Activated B cell treated with CpG ODN at 0.5 μM for 24 hours (primary cell): ENCODE measurements around the gene MRPL18. TPM values are rescaled to one million over a fixed set of nuclear protein-coding genes. Genes with fewer than 3 reads are reported as not detected.
A peak's percentile ranks its signal among the peaks of the same experiment; 100 is the strongest.

Experiments used
- ATAC-seq: fragments of 200-7000 bp; cut with Tn5 transposase; one replicate; pipeline ENCODE4 v1.10.0; 2021; ENCODE audit warnings: low read depth, mild to moderate bottlenecking, moderate library complexity
- CTCF ChIA-PET: fragments of 350-600 bp; sonication (Branson Sonifier 250); formaldehyde crosslinking; loops from one replicate; lab custom pipeline; 2021; ENCODE audit warnings: antibody characterized with exemption; lab: Charles Lee
- POLR2A ChIA-PET: fragments of 350-600 bp; sonication (Branson Sonifier 250); formaldehyde crosslinking; loops from one replicate; lab custom pipeline; 2021; ENCODE audit warnings: antibody characterized with exemption; lab: Charles Lee
- DNase-seq: peaks from one replicate; pipeline ENCODE4 v3.0.0; 2022
- H3K27ac Mint-ChIP-seq: one replicate; pipeline ENCODE4 v1.8.0; 2020; ENCODE audit warnings: mixed read lengths
- H3K27me3 Mint-ChIP-seq: one replicate; pipeline ENCODE4 v1.8.0; 2021; ENCODE audit warnings: mixed read lengths
- H3K36me3 Mint-ChIP-seq: one replicate; pipeline ENCODE4 v1.8.0; 2021; ENCODE audit warnings: low read depth, mixed read lengths
- H3K4me1 Mint-ChIP-seq: one replicate; pipeline ENCODE4 v1.8.0; 2021; ENCODE audit warnings: mixed read lengths
- H3K4me3 Mint-ChIP-seq: one replicate; pipeline ENCODE4 v1.8.0; 2020; ENCODE audit warnings: mild to moderate bottlenecking, mixed read lengths
- H3K9me3 Mint-ChIP-seq: one replicate; pipeline ENCODE4 v1.8.0; 2020; ENCODE audit warnings: mixed read lengths
- intact Hi-C: fragments of 100-400 bp; cut with micrococcal nuclease; formaldehyde crosslinking; loops from one replicate; pipeline ENCODE4 v1.15.1; 2024
- total RNA-seq: library from RNA; stranded (reverse); gene quantifications from 2 replicates; pipeline ENCODE4 v1.2.3, GENCODE V29; 2022
- TF ChIP-seq, protein P1 (sequence below): fragments of 200-600 bp; IDR thresholded peaks from one replicate; pipeline ENCODE4 v1.8.0; 2022; ENCODE audit warnings: antibody characterized with exemption, mild to moderate bottlenecking

MRPL18 gene
- total RNA-seq, 1 donor from 2014 or later, result 44.7 TPM

DNA sequence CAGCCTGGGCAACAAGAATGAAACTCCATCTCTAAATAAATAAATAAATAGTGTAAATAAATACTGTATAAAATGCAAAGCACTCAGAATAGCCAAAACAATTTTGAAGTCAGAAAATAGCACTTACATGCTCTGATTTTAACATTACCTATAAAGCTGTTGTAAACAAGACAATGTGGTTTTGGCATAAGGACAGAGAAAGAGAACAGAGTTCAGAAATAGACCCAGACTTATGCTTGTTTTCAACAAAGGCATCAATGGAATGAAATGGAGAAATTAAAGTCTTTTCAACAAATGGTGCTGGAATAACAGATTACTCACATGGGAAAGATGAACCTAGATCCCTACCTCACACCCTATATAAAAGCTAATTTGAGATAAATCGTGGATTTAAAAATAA, 18.1 kb upstream of the MRPL18 start:
- H3K4me1 Mint-ChIP-seq, result no peaks in the 10 kb centered on the region
- no peak overlapping the region for H3K4me3 Mint-ChIP-seq
- peaks cover 2% of the 10 kb centered on the region for H3K9me3 Mint-ChIP-seq
- ChIA-PET CTCF (no interaction called here), POLR2A (no interaction called here)
- no peak for ATAC-seq
- H3K27ac Mint-ChIP-seq, result no peak overlapping the region
- intact Hi-C loops, result no loop called here
- TF ChIP-seq, protein P1, sequence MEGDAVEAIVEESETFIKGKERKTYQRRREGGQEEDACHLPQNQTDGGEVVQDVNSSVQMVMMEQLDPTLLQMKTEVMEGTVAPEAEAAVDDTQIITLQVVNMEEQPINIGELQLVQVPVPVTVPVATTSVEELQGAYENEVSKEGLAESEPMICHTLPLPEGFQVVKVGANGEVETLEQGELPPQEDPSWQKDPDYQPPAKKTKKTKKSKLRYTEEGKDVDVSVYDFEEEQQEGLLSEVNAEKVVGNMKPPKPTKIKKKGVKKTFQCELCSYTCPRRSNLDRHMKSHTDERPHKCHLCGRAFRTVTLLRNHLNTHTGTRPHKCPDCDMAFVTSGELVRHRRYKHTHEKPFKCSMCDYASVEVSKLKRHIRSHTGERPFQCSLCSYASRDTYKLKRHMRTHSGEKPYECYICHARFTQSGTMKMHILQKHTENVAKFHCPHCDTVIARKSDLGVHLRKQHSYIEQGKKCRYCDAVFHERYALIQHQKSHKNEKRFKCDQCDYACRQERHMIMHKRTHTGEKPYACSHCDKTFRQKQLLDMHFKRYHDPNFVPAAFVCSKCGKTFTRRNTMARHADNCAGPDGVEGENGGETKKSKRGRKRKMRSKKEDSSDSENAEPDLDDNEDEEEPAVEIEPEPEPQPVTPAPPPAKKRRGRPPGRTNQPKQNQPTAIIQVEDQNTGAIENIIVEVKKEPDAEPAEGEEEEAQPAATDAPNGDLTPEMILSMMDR, result no peak
- no peaks in the 10 kb centered on the region for H3K27me3 Mint-ChIP-seq
- H3K36me3 Mint-ChIP-seq, result peaks cover 75% of the 10 kb centered on the region
- no peak for DNase-seq

DNA sequence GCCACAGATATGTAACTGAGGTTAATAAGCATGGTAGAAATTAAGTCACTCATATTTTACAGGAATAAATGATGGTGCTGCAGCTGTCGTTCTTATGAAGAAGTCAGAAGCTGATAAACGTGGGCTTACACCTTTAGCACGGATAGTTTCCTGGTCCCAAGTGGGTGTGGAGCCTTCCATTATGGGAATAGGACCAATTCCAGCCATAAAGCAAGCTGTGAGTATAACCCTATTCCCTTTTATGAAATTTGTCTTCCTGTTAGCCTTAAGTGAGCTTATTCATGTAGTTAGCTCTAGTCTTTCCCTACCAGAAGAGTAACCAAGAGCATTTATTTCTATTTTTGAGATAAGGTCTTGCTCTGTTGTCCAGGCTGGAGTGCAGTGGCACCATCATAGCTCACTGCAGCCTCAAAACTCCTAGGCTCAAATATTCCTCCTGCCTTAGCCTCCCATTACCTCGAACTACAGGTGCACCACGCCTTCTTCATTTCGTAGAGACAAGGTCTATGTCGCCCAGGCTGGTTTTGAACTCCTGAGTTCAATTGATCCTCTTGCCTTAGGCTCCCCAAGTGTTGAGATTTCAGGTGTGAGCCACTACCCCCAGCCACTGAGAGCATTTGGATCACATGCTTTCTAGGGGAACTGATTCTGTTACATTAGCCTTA, 12.9 kb upstream of the MRPL18 start:
- H3K4me1 Mint-ChIP-seq, result no peaks in the 10 kb centered on the region
- no peak for ATAC-seq
- DNase-seq, result no peak
- ChIA-PET CTCF (no interaction called here), POLR2A (no interaction called here)
- no peaks in the 10 kb centered on the region for H3K9me3 Mint-ChIP-seq
- peaks cover 83% of the 10 kb centered on the region for H3K36me3 Mint-ChIP-seq
- H3K27me3 Mint-ChIP-seq, result no peaks in the 10 kb centered on the region
- intact Hi-C loops, result no loop called here
- TF ChIP-seq, protein P1, result no peak
- H3K4me3 Mint-ChIP-seq, result no peak overlapping the region
- H3K27ac Mint-ChIP-seq, result no peak overlapping the region

DNA sequence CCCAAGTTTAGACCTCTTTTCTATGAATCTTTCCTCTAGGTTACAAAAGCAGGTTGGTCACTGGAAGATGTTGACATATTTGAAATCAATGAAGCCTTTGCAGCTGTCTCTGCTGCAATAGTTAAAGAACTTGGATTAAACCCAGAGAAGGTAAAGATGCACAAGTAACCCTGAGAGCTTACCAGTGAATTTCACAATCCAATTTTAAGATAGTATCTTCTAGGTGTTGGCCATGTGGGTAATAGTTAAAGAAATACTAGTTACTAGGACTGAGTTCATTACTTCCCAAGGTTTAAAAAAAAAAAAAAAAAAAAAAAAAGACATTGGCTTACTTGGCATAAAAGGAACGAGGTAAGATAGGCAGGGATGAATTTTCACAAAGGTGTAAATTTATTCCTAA, 12.1 kb upstream of the MRPL18 start:
- Mint-ChIP-seq H3K27ac (no peak overlapping the region), H3K4me1 (no peaks in the 10 kb centered on the region), H3K27me3 (no peaks in the 10 kb centered on the region), H3K36me3 (peaks cover 90% of the 10 kb centered on the region), H3K9me3 (no peaks in the 10 kb centered on the region), H3K4me3 (no peak overlapping the region)
- intact Hi-C loops, result loop anchor here (2.0 kb wide), 1 partner anchor 15 kb away; the partner anchor contains the start of gene ACAT2
- DNase-seq, result no peak
- POLR2A ChIA-PET, result interaction anchor here (0.6 kb wide), 1 partner anchor 59 kb away, joined by 8 read pairs; no protein-coding TSS in a partner anchor
- TF ChIP-seq, protein P1, result no peak
- ATAC-seq, result no peak
- CTCF ChIA-PET, result no interaction called here

DNA sequence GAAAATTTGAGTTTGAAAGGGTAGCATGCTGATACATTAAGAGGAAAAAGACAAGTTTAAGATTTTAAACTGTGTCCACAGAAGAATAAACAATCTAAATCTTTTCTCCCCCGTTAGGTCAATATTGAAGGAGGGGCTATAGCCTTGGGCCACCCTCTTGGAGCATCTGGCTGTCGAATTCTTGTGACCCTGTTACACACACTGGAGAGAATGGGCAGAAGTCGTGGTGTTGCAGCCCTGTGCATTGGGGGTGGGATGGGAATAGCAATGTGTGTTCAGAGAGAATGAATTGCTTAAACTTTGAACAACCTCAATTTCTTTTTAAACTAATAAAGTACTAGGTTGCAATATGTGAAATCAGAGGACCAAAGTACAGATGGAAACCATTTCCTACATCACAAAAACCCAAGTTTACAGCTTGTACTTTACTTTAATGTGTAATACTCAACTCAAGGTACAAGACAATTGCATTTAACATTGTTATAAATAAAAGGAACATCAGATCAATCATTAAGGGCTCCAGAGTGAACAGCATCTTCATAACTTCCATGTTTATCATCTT, 11.6 kb upstream of the MRPL18 start:
- Mint-ChIP-seq H3K27ac (no peak overlapping the region), H3K4me1 (no peaks in the 10 kb centered on the region), H3K36me3 (peaks cover 92% of the 10 kb centered on the region), H3K4me3 (no peak overlapping the region), H3K9me3 (no peaks in the 10 kb centered on the region), H3K27me3 (no peaks in the 10 kb centered on the region)
- CTCF ChIA-PET, result no interaction called here
- ATAC-seq (no peak), DNase-seq (no peak)
- intact Hi-C loops, result loop anchor here (2.0 kb wide), 1 partner anchor 16 kb away; the partner anchor contains the start of gene ACAT2
- POLR2A ChIA-PET, result interaction anchor here (0.6 kb wide), 1 partner anchor 59 kb away, joined by 8 read pairs; no protein-coding TSS in a partner anchor
- TF ChIP-seq, protein P1, result no peak

DNA sequence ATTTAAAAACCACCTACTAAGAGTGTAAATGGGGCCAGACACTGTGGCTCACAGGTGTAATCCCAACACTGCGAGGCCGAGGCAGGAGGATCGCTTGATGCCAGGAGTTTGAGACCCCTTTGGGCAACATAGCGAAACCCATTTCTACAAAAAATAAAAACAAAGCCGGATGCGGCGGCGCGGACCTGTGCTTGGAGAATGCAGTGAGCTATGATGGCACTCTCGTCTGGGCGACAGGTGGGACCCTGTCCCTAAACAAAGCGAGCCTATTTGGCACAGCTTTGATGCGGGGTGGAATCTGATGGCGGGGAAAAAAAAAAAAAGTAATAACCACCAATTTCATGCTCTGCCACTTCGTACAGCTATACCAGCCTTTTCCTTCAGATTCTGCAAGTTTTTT, 2.0 kb upstream of the MRPL18 start:
- Mint-ChIP-seq H3K4me1 (peaks cover 44% of the 10 kb centered on the region), H3K27ac (peak overlapping the region; percentile 82), H3K27me3 (no peaks in the 10 kb centered on the region), H3K36me3 (peaks cover 75% of the 10 kb centered on the region), H3K9me3 (no peaks in the 10 kb centered on the region), H3K4me3 (peak overlapping the region; percentile 95)
- ATAC-seq, result no peak
- ChIA-PET CTCF (interaction anchor here (0.8 to 1.1 kb wide), 2 partner anchors 24 to 68 kb away, joined by 3 read pairs; no protein-coding TSS in a partner anchor), POLR2A (interaction anchor here (0.5 to 5.0 kb wide), 8 partner anchors 26 to 661 kb away, joined by 3 to 102 read pairs (median 16); partner anchors contain the start of genes ACAT2, SOD2 and WTAP)
- intact Hi-C loops, result no loop called here
- DNase-seq, result no peak
- TF ChIP-seq, protein P1, result no peak
